Caco-2 (cell line): ENCODE data around the gene ATG16L2. TPM values are rescaled to one million over a fixed set of nuclear protein-coding genes. Genes with fewer than 3 reads are reported as not detected.
"Not testable (repeated sequence)": the region's sequence is repeated elsewhere in the genome, so short reads cannot be mapped to it uniquely, and the experiment has no call there.

ENCODE experiments used
- BruUV-seq: library from RNA; stranded (reverse); fragments of 400-500 nt; replicated peaks from 2 replicates; lab custom pipeline; 2021; lab: Mats Ljungman, UMichigan
- CTCF ChIA-PET: fragments of 300-600 bp; sonication (Branson Sonifier 250); formaldehyde crosslinking; loops from one replicate; lab custom pipeline; 2022; ENCODE audit warnings: antibody characterized with exemption; lab: Charles Lee
- POLR2A ChIA-PET: fragments of 300-600 bp; sonication (Branson Sonifier 250); formaldehyde crosslinking; loops from one replicate; lab custom pipeline; 2022; ENCODE audit warnings: antibody characterized with exemption; lab: Charles Lee
- DNase-seq, 2 experiments: peaks; one replicate each; pipeline versions ENCODE4 v3.0.0 to v3.0.0-alpha.2; 2020 to 2022
- H3K27me3 ChIP-seq: replicated peaks from 2 replicates; pipeline ENCODE4 v1.6.0; 2011; ENCODE audit warnings: low read length; ENCODE audit not compliant: control insufficient read depth, insufficient read depth
- H3K36me3 ChIP-seq: 2 replicates; pipeline ENCODE4 v1.5.1; 2011; ENCODE audit warnings: low read length; ENCODE audit not compliant: control insufficient read depth, insufficient read depth
- H3K4me1 ChIP-seq: fragments of 250-450 bp; sonication (Bioruptor Pico); 2 replicates; pipeline ENCODE4 v1.5.1; 2020; ENCODE audit warnings: mild to moderate bottlenecking
- H3K4me3 ChIP-seq: 2 replicates; pipeline ENCODE4 v1.5.1; 2011; ENCODE audit warnings: low read depth, mild to moderate bottlenecking, control low read depth, low read length
- H3K9me3 ChIP-seq: fragments of 250-450 bp; sonication (Bioruptor Pico); 2 replicates; pipeline ENCODE4 v1.5.1; 2020; ENCODE audit warnings: mild to moderate bottlenecking, moderate library complexity
- H3K27ac Mint-ChIP-seq: one replicate; pipeline ENCODE4 v1.8.0; 2022; ENCODE audit warnings: mixed read lengths; ENCODE audit not compliant: unreplicated experiment
- H3K27me3 Mint-ChIP-seq: one replicate; pipeline ENCODE4 v1.8.0; 2022; ENCODE audit warnings: mixed read lengths; ENCODE audit not compliant: insufficient read depth, unreplicated experiment
- H3K36me3 Mint-ChIP-seq: one replicate; pipeline ENCODE4 v1.8.0; 2022; ENCODE audit warnings: mild to moderate bottlenecking, mixed read lengths; ENCODE audit not compliant: insufficient read depth, unreplicated experiment
- H3K4me1 Mint-ChIP-seq: one replicate; pipeline ENCODE4 v1.8.0; 2022; ENCODE audit warnings: low read depth, mixed read lengths; ENCODE audit not compliant: unreplicated experiment
- H3K4me3 Mint-ChIP-seq: one replicate; pipeline ENCODE4 v1.8.0; 2022; ENCODE audit warnings: mild to moderate bottlenecking, moderate library complexity, mixed read lengths; ENCODE audit not compliant: unreplicated experiment
- H3K9me3 Mint-ChIP-seq: one replicate; pipeline ENCODE4 v1.8.0; 2022; ENCODE audit warnings: mixed read lengths; ENCODE audit not compliant: unreplicated experiment
- CTCF ChIP-seq, 2 experiments: fragments of 200-600 bp in 1 of 2; IDR thresholded peaks; 1 replicate in 1 of 2; 2 replicates in 1 of 2; pipeline versions ENCODE4 v1.5.1 to v1.8.0; 2011 to 2022; ENCODE audit warnings: antibody characterized with exemption in 1 of 2, control low read depth in 1 of 2, inconsistent platforms in 1 of 2, low read depth in 1 of 2, low read length in 1 of 2, mild to moderate bottlenecking in 1 of 2, moderate library complexity in 1 of 2; ENCODE audit not compliant: insufficient read depth in 1 of 2, severe bottlenecking in 1 of 2, unreplicated experiment in 1 of 2
- intact Hi-C: fragments of 100-400 bp; cut with micrococcal nuclease; formaldehyde crosslinking; loops from one replicate; pipeline ENCODE4 v1.10.0; 2022; ENCODE audit not compliant: unreplicated experiment
- total RNA-seq: library from RNA; stranded (reverse); gene quantifications from 2 replicates; pipeline ENCODE4 v1.2.3, GENCODE V29; 2022

ATG16L2 gene
- total RNA-seq, 1 experiment from 2014 or later, result 19.3 TPM

DNA sequence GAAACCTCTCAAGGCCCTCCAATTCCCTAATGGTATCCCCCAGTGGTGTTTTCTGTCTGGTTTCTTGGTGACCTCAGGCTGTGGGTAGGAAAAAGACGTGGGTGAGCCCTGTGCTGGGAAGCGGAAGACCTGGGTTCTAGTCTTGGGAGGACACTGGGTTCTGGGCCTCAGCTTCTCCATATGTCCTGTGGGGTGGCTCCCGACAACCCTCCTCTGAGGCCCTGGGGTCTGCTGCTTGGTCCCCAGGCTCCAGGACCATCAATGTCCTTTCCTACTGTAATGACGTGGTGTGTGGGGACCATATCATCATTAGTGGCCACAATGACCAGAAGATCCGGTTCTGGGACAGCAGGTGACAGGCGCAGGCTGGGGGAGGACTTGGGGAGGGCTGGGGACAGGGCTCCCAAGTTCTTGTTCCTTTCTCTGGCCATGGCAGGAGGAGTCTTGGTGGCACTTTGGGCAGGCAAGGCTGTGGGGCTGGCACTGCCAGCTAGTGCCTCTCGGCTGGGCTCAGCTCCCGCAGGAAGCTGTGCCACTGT lies 12.8 kb downstream of the ATG16L2 start:
- DNase-seq, result no peak

DNA sequence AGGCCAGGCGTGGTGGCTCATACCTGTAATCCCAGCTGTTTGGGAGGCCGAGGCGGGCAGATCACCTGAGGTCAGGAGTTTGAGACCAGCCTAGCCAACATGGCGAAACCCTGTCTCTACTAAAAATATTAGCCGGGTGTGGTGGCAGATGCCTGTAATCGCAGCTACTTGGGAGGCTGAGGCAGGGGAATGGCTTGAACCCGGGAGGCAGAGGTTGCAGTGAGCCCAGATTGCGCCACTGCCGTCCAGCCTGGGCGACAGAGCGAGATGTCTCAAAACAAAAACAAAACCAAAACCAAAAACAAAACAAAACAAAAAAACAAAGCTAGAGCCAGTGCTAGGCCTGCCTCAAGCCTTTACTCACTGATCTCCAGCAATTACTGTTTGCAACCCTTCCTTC lies 13.4 kb downstream of the ATG16L2 start:
- POLR2A ChIA-PET, result interaction anchor here (0.6 kb wide), 1 partner anchor 8 kb away, joined by 9 read pairs; no protein-coding TSS in a partner anchor
- H3K27me3 Mint-ChIP-seq, H3K27ac Mint-ChIP-seq, H3K27me3 ChIP-seq, H3K4me1 Mint-ChIP-seq, H3K4me3 Mint-ChIP-seq, H3K4me1 ChIP-seq, H3K36me3 ChIP-seq, intact Hi-C loops, DNase-seq, H3K9me3 Mint-ChIP-seq, BruUV-seq, H3K9me3 ChIP-seq, H3K4me3 ChIP-seq: not testable (repeated sequence)
- peaks cover 35% of the 10 kb centered on the region for H3K36me3 Mint-ChIP-seq
- CTCF ChIA-PET, result interaction anchor here (1.0 to 7.2 kb wide), 3 partner anchors 103 to 350 kb away, joined by 4 to 65 read pairs (median 7); no protein-coding TSS in a partner anchor

More for the DNA sequence above, 12.8 kb downstream of the ATG16L2 start:
- POLR2A ChIA-PET, result no interaction called here
- Mint-ChIP-seq H3K9me3 (no peaks in the 10 kb centered on the region), H3K27ac (no peak overlapping the region), H3K4me3 (no peak overlapping the region), H3K4me1 (peaks cover 8% of the 10 kb centered on the region), H3K36me3 (peaks cover 37% of the 10 kb centered on the region), H3K27me3 (no peaks in the 10 kb centered on the region)
- Histone ChIP-seq H3K36me3 (no peaks in the 10 kb centered on the region), H3K4me1 (peaks cover 5% of the 10 kb centered on the region; the same call in 1 of the 2 replicates), H3K9me3 (no peaks in the 10 kb centered on the region), H3K27me3 (no peaks in the 10 kb centered on the region), H3K4me3 (no peak overlapping the region)
- CTCF ChIA-PET, result interaction anchor here (1.5 to 7.2 kb wide), 2 partner anchors 102 to 351 kb away, joined by 4 to 65 read pairs; no protein-coding TSS in a partner anchor
- intact Hi-C loops, result no loop called here
- TF ChIP-seq CTCF (IDR thresholded peaks at IDR 0.05; ENCODE audit: insufficient read depth in 1 of 2, low read depth in 1 of 2, low read length in 1 of 2, severe bottlenecking in 1 of 2, unreplicated experiment in 1 of 2), result no peak
- BruUV-seq, result no TSS peak

DNA sequence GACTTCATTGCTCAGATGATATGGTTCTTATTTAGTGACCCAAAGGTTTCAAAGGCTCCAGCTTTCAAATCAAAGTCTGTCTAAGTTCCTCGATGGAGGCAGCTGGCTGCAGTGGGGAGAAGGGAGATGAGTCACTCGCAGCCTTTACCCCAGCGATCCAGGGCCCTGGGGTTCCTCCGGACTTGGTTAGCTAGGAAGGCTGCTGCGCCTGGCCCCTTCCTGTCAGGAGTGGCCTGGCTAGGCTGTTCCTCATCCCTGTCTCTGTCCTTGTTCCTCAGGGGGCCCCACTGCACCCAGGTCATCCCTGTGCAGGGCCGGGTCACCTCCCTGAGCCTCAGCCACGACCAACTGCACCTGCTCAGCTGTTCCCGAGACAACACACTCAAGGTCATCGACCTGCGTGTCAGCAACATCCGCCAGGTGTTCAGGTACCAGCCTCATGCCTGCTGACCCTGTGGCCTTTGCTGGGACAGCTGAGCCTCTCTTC lies 13.9 kb downstream of the ATG16L2 start:
- DNase-seq, result peak in 1 of 2 experiments; percentile 50
- Mint-ChIP-seq H3K27me3 (no peaks in the 10 kb centered on the region), H3K9me3 (no peaks in the 10 kb centered on the region), H3K4me1 (peaks cover 8% of the 10 kb centered on the region), H3K4me3 (no peak overlapping the region), H3K36me3 (peaks cover 39% of the 10 kb centered on the region), H3K27ac (no peak overlapping the region)
- ChIA-PET POLR2A (interaction anchor here (0.6 kb wide), 1 partner anchor 9 kb away, joined by 9 read pairs; no protein-coding TSS in a partner anchor), CTCF (interaction anchor here (1.0 to 7.2 kb wide), 3 partner anchors 103 to 350 kb away, joined by 4 to 65 read pairs (median 7); no protein-coding TSS in a partner anchor)
- Histone ChIP-seq H3K27me3 (no peaks in the 10 kb centered on the region), H3K4me3 (no peak overlapping the region), H3K4me1 (no peaks in the 10 kb centered on the region), H3K36me3 (no peaks in the 10 kb centered on the region), H3K9me3 (no peaks in the 10 kb centered on the region)
- intact Hi-C loops, result no loop called here
- no peak for TF ChIP-seq CTCF (IDR thresholded peaks at IDR 0.05; ENCODE audit: insufficient read depth in 1 of 2, low read depth in 1 of 2, low read length in 1 of 2, severe bottlenecking in 1 of 2, unreplicated experiment in 1 of 2)
- BruUV-seq, result no TSS peak
